H1 (cell line): ENCODE measurements around the gene BAIAP2L2. TPM values are rescaled to one million over a fixed set of nuclear protein-coding genes. Genes with fewer than 3 reads are reported as not detected.

ENCODE experiments used
- CTCF ChIA-PET: fragments of 300-600 bp; sonication (Branson Sonifier 250); formaldehyde crosslinking; loops from one replicate; lab custom pipeline; 2021; ENCODE audit not compliant: partially characterized antibody; lab: Charles Lee
- POLR2A ChIA-PET: fragments of 300-600 bp; sonication (Branson Sonifier 250); formaldehyde crosslinking; loops from one replicate; lab custom pipeline; 2021; ENCODE audit warnings: inconsistent platforms; ENCODE audit not compliant: partially characterized antibody; lab: Charles Lee
- DNase-seq, 2 experiments: peaks; one replicate each; pipeline versions ENCODE4 v3.0.0 to v3.0.0-alpha.2; 2010 to 2022; ENCODE audit warnings: low spot score in 2 of 2, low read depth in 1 of 2, mixed read lengths in 1 of 2
- FAIRE-seq: peaks from 2 replicates; lab custom pipeline; 2011; peaks lifted over from hg19 to GRCh38; lab: Jason Lieb, UNC
- H2AFZ ChIP-seq: 2 replicates; pipeline ENCODE4 v1.8.1; 2012; ENCODE audit warnings: low read length, inconsistent platforms
- H2AK5ac ChIP-seq: 2 replicates; pipeline ENCODE4 v1.6.1; 2013; ENCODE audit warnings: low read depth, low read length
- H2BK120ac ChIP-seq: replicated peaks from 2 replicates; pipeline ENCODE3; 2013; ENCODE audit warnings: low read depth, low read length, inconsistent platforms
- H2BK12ac ChIP-seq: 2 replicates; pipeline ENCODE4 v1.6.1; 2013; ENCODE audit warnings: low read depth, low read length
- H2BK15ac ChIP-seq: 2 replicates; pipeline ENCODE4 v1.6.1; 2013; ENCODE audit warnings: low read length
- H2BK20ac ChIP-seq: 2 replicates; pipeline ENCODE4 v1.6.1; 2013; ENCODE audit warnings: low read length
- H2BK5ac ChIP-seq: 2 replicates; pipeline ENCODE4 v1.6.1; 2013; ENCODE audit warnings: low read depth, low read length
- H3K14ac ChIP-seq: 2 replicates; pipeline ENCODE4 v1.6.1; 2013; ENCODE audit warnings: inconsistent platforms; ENCODE audit not compliant: insufficient read length
- H3K18ac ChIP-seq: 2 replicates; pipeline ENCODE4 v1.6.1; 2013; ENCODE audit warnings: low read length; ENCODE audit errors: extremely low read depth
- H3K23ac ChIP-seq: 2 replicates; pipeline ENCODE4 v1.6.1; 2013; ENCODE audit warnings: inconsistent platforms; ENCODE audit not compliant: insufficient read length
- H3K23me2 ChIP-seq: 2 replicates; pipeline ENCODE4 v1.6.1; 2013; ENCODE audit warnings: low read depth, low read length
- H3K27ac ChIP-seq: 2 replicates; pipeline ENCODE4 v1.6.1; 2011; ENCODE audit warnings: low read depth, low read length, inconsistent platforms
- H3K27me3 ChIP-seq, 4 experiments: replicated peaks in 1 of 4; 1 replicate in 1 of 4; 2 replicates in 3 of 4; pipeline versions ENCODE4 v1.6.1 to v1.8.1; 2011 to 2013; ENCODE audit warnings: low read length in 3 of 4, mild to moderate bottlenecking in 3 of 4, inconsistent platforms in 2 of 4, mixed read lengths in 2 of 4, moderate library complexity in 1 of 4; ENCODE audit not compliant: control insufficient read depth in 3 of 4, insufficient read depth in 3 of 4; ENCODE audit errors: extremely low read depth in 1 of 4
- H3K36me3 ChIP-seq, 4 experiments: 2 replicates each; pipeline versions ENCODE4 v1.6.1 to v1.8.1; 2011 to 2013; ENCODE audit warnings: mild to moderate bottlenecking in 4 of 4, low read length in 3 of 4, moderate library complexity in 2 of 4, control low read depth in 1 of 4, inconsistent platforms in 1 of 4; ENCODE audit not compliant: insufficient read depth in 4 of 4, control insufficient read depth in 2 of 4
- H3K4ac ChIP-seq: replicated peaks from 2 replicates; pipeline ENCODE3; 2013; ENCODE audit warnings: low read length, low read depth, mixed read lengths, inconsistent platforms; ENCODE audit not compliant: insufficient read length
- H3K4me1 ChIP-seq, 4 experiments: replicated peaks in 1 of 4; 1 replicate in 1 of 4; 2 replicates in 3 of 4; pipeline versions ENCODE4 v1.6.1 to v1.8.1; 2011 to 2013; ENCODE audit warnings: low read length in 3 of 4, inconsistent platforms in 2 of 4, mixed read lengths in 1 of 4; ENCODE audit not compliant: insufficient read depth in 4 of 4, control insufficient read depth in 3 of 4
- H3K4me2 ChIP-seq, 2 experiments: 2 replicates each; pipeline versions ENCODE4 v1.6.1 to v1.8.1; 2011 to 2013; ENCODE audit warnings: low read depth in 2 of 2, low read length in 2 of 2, control low read depth in 1 of 2, inconsistent platforms in 1 of 2, mild to moderate bottlenecking in 1 of 2; ENCODE audit not compliant: insufficient read depth in 1 of 2
- H3K4me3 ChIP-seq, 4 experiments: fragments of 200-600, 300-600 bp in 1 of 4; sonication (generic), shearing (Covaris generic), sonication (Bioruptor Twin) in 1 of 4; 2 replicates each; pipeline versions ENCODE4 v1.5.1 to v1.8.1; 2011 to 2016; ENCODE audit warnings: low read length in 4 of 4, low read depth in 3 of 4, control low read depth in 2 of 4, inconsistent platforms in 2 of 4, mild to moderate bottlenecking in 2 of 4, mixed read lengths in 1 of 4, moderate library complexity in 1 of 4; ENCODE audit not compliant: insufficient read depth in 2 of 4; ENCODE audit errors: extremely low read depth in 1 of 4
- H3K56ac ChIP-seq: replicated peaks from 2 replicates; pipeline ENCODE3; 2013; ENCODE audit warnings: low read depth, mild to moderate bottlenecking, mixed read lengths, low read length, inconsistent platforms; ENCODE audit not compliant: insufficient read length
- H3K79me1 ChIP-seq: 2 replicates; pipeline ENCODE4 v1.6.1; 2013; ENCODE audit warnings: low read depth, low read length, control low read depth
- H3K79me2 ChIP-seq, 2 experiments: 2 replicates each; pipeline versions ENCODE4 v1.6.1 to v1.8.1; 2012 to 2013; ENCODE audit warnings: low read length in 2 of 2, mild to moderate bottlenecking in 2 of 2, inconsistent platforms in 1 of 2; ENCODE audit not compliant: insufficient read depth in 2 of 2, control insufficient read depth in 1 of 2
- H3K9ac ChIP-seq, 4 experiments: replicated peaks in 1 of 4; 1 replicate in 1 of 4; 2 replicates in 3 of 4; pipeline versions ENCODE4 v1.6.1 to v1.8.1; 2011 to 2013; ENCODE audit warnings: low read depth in 3 of 4, low read length in 3 of 4, control low read depth in 2 of 4, mild to moderate bottlenecking in 2 of 4, moderate library complexity in 2 of 4, inconsistent platforms in 1 of 4; ENCODE audit errors: extremely low read depth in 1 of 4
- H3K9me3 ChIP-seq, 2 experiments: 2 replicates each; pipeline versions ENCODE4 v1.6.1 to v1.8.1; 2012 to 2013; ENCODE audit warnings: mild to moderate bottlenecking in 2 of 2, moderate library complexity in 2 of 2, control low read depth in 1 of 2, inconsistent platforms in 1 of 2, low read depth in 1 of 2, low read length in 1 of 2, mixed read lengths in 1 of 2; ENCODE audit not compliant: insufficient read depth in 2 of 2
- H4K20me1 ChIP-seq, 2 experiments: replicated peaks in 1 of 2; 2 replicates each; pipeline versions ENCODE3 to v1.8.1; 2011 to 2013; ENCODE audit warnings: inconsistent platforms in 2 of 2, low read length in 2 of 2, mild to moderate bottlenecking in 1 of 2; ENCODE audit not compliant: insufficient read depth in 2 of 2, control insufficient read depth in 1 of 2
- H4K5ac ChIP-seq: 2 replicates; pipeline ENCODE4 v1.6.1; 2013; ENCODE audit warnings: low read length, low read depth, mixed read lengths, inconsistent platforms; ENCODE audit not compliant: insufficient read length
- H4K8ac ChIP-seq: 2 replicates; pipeline ENCODE4 v1.8.0; 2013; ENCODE audit warnings: mild to moderate bottlenecking, moderate library complexity, low read length, inconsistent platforms; ENCODE audit not compliant: insufficient read depth; ENCODE audit errors: extremely low read depth
- H4K91ac ChIP-seq: replicated peaks from 2 replicates; pipeline ENCODE3; 2013; ENCODE audit warnings: low read length, mixed read lengths, inconsistent platforms; ENCODE audit not compliant: insufficient read length
- CHD1 ChIP-seq: IDR thresholded peaks from 2 replicates; pipeline ENCODE4 v1.6.1; 2012; ENCODE audit warnings: low read depth, low read length, improper control_type of control experiment
- CHD2 ChIP-seq: IDR thresholded peaks from 2 replicates; pipeline ENCODE4 v1.6.1; 2012; ENCODE audit warnings: low read length, improper control_type of control experiment
- CREB1 ChIP-seq: IDR thresholded peaks from 2 replicates; pipeline ENCODE4 v1.6.1; 2012; ENCODE audit warnings: inconsistent platforms
- FOSL1 ChIP-seq: IDR thresholded peaks from 2 replicates; pipeline ENCODE4 v1.6.1; 2011; ENCODE audit warnings: mild to moderate bottlenecking, low read depth, low read length, moderate library complexity; ENCODE audit not compliant: insufficient read depth
- HDAC6 ChIP-seq: IDR thresholded peaks from one replicate; pipeline ENCODE4 v1.7.1; 2012; ENCODE audit warnings: low read depth, mild to moderate bottlenecking, inconsistent platforms, low read length, moderate library complexity
- JUN ChIP-seq: IDR thresholded peaks from 2 replicates; pipeline ENCODE4 v1.6.1; 2011; ENCODE audit warnings: low read depth, mild to moderate bottlenecking, improper control_type of control experiment, low read length
- JUND ChIP-seq: IDR thresholded peaks from 2 replicates; pipeline ENCODE4 v1.6.1; 2011; ENCODE audit warnings: mild to moderate bottlenecking, improper control_type of control experiment, low read length
- KDM5A ChIP-seq: fragments of 200-600 bp; IDR thresholded peaks from 2 replicates; pipeline ENCODE4 v1.7.1; 2012; ENCODE audit warnings: mild to moderate bottlenecking, low read length, inconsistent platforms, mixed read lengths
- MAFK ChIP-seq: IDR thresholded peaks from 2 replicates; pipeline ENCODE4 v1.6.1; 2012; ENCODE audit warnings: low read depth, mild to moderate bottlenecking, improper control_type of control experiment, low read length
- NANOG ChIP-seq: IDR thresholded peaks from 2 replicates; pipeline ENCODE4 v1.6.1; 2011; ENCODE audit warnings: low read length, low read depth, mild to moderate bottlenecking, inconsistent platforms; ENCODE audit not compliant: insufficient read depth, poor library complexity, severe bottlenecking
- NRF1 ChIP-seq: IDR thresholded peaks from 2 replicates; pipeline ENCODE4 v1.6.1; 2011; ENCODE audit warnings: mild to moderate bottlenecking, low read depth, low read length, improper control_type of control experiment
- POLR2AphosphoS5 ChIP-seq: IDR thresholded peaks from 2 replicates; pipeline ENCODE4 v1.6.1; 2011; ENCODE audit warnings: low read depth, low read length
- RFX5 ChIP-seq: IDR thresholded peaks from 2 replicates; pipeline ENCODE4 v1.6.1; 2011; ENCODE audit warnings: low read depth, low read length, improper control_type of control experiment, borderline replicate concordance
- SP1 ChIP-seq: IDR thresholded peaks from 2 replicates; pipeline ENCODE4 v1.6.1; 2011; ENCODE audit warnings: low read depth, low read length
- YY1 ChIP-seq: IDR thresholded peaks from 2 replicates; pipeline ENCODE4 v1.6.1; 2011; ENCODE audit warnings: low read depth, mild to moderate bottlenecking, low read length
- WGBS, 2 experiments: shearing (Covaris generic) in 1 of 2; methylation state at CpG; one replicate each; pipeline versions ENCODE4 v1.1.6 to v1.1.7; 2013 to 2015; ENCODE audit warnings: low lambda C conversion rate in 2 of 2, mixed read lengths in 2 of 2, inconsistent platforms in 1 of 2, low coverage in 1 of 2, missing lambda C conversion rate in 1 of 2; ENCODE audit not compliant: insufficient replicate concordance in 2 of 2, insufficient coverage in 1 of 2, insufficient read length in 1 of 2; ENCODE audit errors: extremely low coverage in 1 of 2, missing lambda C conversion rate in 1 of 2; 5-methylcytosine and 5-hydroxymethylcytosine counted together
- polyA plus RNA-seq, 7 experiments: library from polyadenylated mRNA; depleted of rRNA in 3 of 7; stranded (reverse) in 5 of 7; unstranded in 2 of 7; fragments of >200 nt in 5 of 7; fragments of 200-250 nt in 2 of 7; gene quantifications; 1 replicate in 5 of 7; 2 replicates in 1 of 7; 4 replicates in 1 of 7; pipeline versions ENCODE4 v1.2.1 to v1.2.3, GENCODE V29; 2011 to 2013; ENCODE audit warnings: missing spikeins in 2 of 7, mixed read lengths in 2 of 7
- total RNA-seq: library from RNA; stranded (reverse); fragmentation: NEBNext Ultra II Directional; extraction: Animal tissue kit (Norgen Biotek cat#: 25700); gene quantifications from 2 replicates; pipeline ENCODE4 v1.2.1, GENCODE V29; 2021

BAIAP2L2 gene
- total and polyA plus RNA-seq, 2 of the 8 experiments (the other 6 are each of a cell fraction or from before 2014, with no cell fraction given), result 5.4 to 10.0 TPM

- no peak overlapping the region for H2BK20ac ChIP-seq
- TF ChIP-seq CREB1 (no peak), KDM5A (no peak), JUND (no peak), POLR2AphosphoS5 (no peak), HDAC6 (no peak), NANOG (no peak), CHD1 (no peak), FOSL1 (no peak), JUN (no peak), SP1 (no peak), NRF1 (no peak), RFX5 (no peak), CHD2 (no peak), YY1 (no peak), MAFK (no peak)
Observed at GRCh38 chr22:38122616-38123015, 12.1 kb upstream of the BAIAP2L2 start.

More at GRCh38 chr22:38122616-38123015, 12.1 kb upstream of the BAIAP2L2 start:
- Histone ChIP-seq H3K4me1 (peaks cover 0 to 3% (median 0%) of the 10 kb centered on the region in 4 experiments; a peak in 4 of 7 replicates), H3K27me3 (no peaks in the 10 kb centered on the region), H3K56ac (no peak overlapping the region), H3K79me2 (no peaks in the 10 kb centered on the region), H3K27ac (no peak overlapping the region), H3K23ac (no peak overlapping the region), H3K4ac (no peak overlapping the region), H3K9ac (no peak overlapping the region), H4K8ac (no peak overlapping the region), H2BK12ac (no peak overlapping the region), H3K18ac (no peak overlapping the region), H2BK120ac (no peak overlapping the region), H2AK5ac (no peak overlapping the region), H3K4me2 (no peak overlapping the region), H3K9me3 (no peaks in the 10 kb centered on the region), H4K5ac (no peak overlapping the region), H3K79me1 (no peaks in the 10 kb centered on the region; the same call in 1 of the 2 replicates), H2BK15ac (no peak overlapping the region), H2AFZ (no peak overlapping the region), H3K14ac (no peak overlapping the region), H2BK5ac (peak overlapping the region; percentile 5; the same call in 1 of the 2 replicates), H4K91ac (no peak overlapping the region), H3K4me3 (no peak overlapping the region), H4K20me1 (peaks cover 0 to 3% of the 10 kb centered on the region in 2 experiments), H3K36me3 (no peaks in the 10 kb centered on the region), H3K23me2 (no peaks in the 10 kb centered on the region)
- no peak for DNase-seq
- 83% methylated on average over 6 of the region's 6 CpGs; no CpG with 5 or more reads in 1 of the 2 experiments for WGBS, 2 experiments
- FAIRE-seq, result no peak
- ChIA-PET CTCF (interaction anchor here (0.6 to 8.4 kb wide), 9 partner anchors 9 to 71 kb away, joined by 3 to 93 read pairs (median 6); partner anchors contain the start of gene BAIAP2L2), POLR2A (interaction anchor here (0.6 to 1.2 kb wide), 4 partner anchors 10 to 141 kb away, joined by 3 to 4 read pairs (median 3); no protein-coding TSS in a partner anchor)
